Stimulated activated CD4-positive, alpha-beta T cell treated with anti-CD3 and anti-CD28 coated beads, Interleukin-1b, Interleukin-23, amount 100 ng/mL, for 1 hour (primary cell): Measurements from ENCODE around the gene PPM1J.

Experiments used
- DNase-seq, 2 donors: peaks; one replicate each; pipeline ENCODE4 v3.0.0-alpha.2; 2020; ENCODE audit warnings: low read depth in 2 of 2

Gene PPM1J

DNA sequence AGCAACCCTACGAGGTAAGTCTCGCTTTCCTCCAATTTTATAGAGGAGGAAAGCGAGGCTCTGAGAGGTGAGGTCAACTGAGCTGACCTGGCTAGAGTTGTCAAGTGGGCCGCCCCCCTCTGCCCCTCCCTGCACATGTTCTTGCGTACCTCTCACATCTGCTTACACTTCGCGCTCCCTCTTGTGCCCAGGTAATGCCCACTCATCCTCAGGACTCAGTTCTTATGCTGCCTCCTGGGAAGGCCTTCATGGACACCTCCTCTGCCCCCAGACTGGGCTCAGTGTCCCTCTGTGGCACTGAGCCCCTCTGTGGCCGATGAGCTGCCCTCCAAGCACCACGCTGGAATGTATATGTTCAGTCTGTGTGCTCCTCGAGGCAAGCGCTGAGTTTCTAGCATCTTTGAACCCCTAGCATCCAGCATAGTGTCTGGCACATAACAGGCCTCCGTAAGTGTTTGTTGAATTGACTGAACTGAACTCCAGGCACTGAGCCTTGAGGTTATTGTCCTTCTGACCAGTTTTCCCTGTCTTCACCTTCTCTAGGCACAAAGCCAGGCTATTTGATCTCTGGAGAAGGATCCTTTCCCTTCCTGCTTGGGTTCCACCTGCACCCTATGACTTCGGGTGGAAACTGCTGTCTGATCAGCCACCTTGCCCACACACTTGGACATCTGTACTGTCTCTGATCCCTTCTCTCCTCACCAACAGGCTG, 27.2 kb downstream of the PPM1J start:
- no peak for DNase-seq

DNA sequence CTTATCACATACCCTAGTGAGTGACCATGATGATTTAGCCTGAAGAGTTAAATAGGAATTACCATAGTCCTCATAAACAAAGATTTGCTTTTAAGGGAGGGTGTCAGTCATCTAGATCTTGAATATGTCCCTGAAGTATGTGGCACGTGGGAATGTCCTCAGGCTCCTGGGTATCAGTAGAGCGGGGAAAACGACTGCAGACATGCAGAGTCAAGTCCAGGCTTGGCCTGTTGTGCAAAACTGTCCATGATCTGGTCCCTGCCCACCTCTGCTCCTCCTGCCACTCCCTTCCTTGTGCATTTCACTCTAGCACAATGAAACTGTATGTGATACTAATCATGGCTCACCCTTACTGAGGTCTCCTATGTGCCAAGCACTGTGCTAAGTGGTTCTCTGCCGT, 27.8 kb downstream of the PPM1J start:
- DNase-seq: no peak

DNA sequence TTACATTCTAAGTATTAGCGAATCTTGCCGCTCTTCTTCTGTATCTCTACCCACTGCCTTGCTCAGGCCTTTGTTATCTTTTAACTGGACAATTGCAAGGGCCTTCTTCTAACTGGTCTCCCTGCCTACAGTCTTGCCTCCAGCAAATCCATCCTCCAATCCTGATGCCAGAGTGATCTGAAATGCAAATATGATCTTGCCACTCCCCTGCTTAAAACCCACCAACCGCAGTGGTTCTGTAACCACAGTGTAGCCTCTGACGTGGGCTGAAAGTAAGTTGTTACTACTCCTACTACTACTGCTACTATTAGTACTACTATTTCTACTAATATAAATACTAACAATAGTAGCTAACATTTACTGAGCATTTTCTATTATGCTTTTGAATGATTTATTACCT, 28.3 kb downstream of the PPM1J start:
- DNase-seq: no peak

DNA sequence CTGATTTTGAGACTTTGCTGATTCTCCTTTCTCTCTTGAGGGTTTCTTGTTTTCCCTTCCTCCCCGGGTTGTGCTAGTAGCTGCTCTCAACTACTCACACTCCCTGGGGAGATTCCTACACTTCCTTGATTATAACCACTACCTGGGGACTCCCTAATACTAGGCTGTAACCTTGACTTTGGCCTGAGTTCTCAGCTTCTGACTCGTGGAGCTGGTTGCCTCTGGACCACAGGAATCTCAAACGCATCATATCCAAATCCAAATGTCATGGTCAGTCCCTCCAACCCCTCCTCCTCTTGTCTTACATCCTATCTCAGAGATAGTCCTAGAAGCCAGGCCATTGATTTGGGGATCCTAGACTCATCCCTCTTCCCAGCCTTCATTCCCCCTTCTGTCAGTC, 28.7 kb downstream of the PPM1J start:
- DNase-seq: no peak

DNA sequence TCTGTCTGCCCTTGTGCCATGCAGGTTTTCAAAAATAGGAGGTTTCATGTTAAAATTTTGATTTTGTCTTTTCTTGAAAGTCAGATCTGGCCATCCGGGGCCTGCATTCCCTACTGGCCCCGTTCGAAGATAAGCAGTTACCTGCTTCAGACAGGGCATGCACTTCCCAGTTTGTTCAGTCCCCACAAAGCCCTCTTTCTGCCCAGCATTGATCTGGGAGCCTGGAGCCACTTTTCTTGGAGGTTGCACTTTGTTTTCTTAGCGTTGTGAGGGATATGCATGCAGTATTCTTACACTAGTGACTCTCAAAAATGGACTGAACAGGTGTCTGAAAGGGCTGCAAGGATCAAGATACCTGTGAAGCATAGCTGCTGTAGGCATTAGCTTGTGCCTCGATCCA, 29.2 kb downstream of the PPM1J start:
- DNase-seq: no peak

DNA sequence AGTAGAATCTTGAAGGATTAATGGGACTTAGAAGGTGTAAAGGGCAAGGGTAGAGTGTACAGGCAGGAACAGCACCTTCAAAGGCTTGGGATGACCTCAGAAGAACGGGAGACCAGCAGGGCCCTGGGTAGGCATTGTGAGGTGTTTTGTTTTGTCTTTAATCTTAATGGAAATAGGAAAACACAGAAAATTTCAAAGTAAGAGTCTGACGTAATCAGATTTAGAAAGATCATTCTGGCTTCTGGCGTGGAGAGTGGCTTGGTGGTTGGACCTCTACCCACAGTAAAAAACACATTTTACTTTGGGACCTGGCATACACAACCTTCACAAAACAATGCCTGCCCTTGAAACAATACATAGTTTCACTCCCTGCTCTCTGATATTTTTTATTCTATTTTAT, 36.5 kb downstream of the PPM1J start:
- no peak for DNase-seq

DNA sequence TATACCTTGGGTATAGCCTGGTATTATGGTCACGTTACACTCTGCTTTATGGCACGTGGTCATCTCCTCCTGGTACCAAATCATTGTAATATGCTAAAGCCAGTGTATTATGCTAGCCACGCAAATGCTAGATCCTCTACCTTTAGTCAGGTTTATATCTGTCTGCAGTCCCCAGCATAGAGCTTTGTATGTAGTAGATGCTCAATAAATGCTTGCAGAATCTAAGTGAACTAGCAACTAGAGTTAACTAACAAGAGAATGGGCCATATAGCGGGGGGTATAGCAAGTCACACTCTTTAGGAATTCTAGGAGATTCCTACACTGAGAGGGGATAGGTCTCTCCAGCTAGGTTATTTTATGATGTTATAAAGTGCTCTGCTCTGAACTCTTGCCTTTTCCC, 37.6 kb downstream of the PPM1J start:
- DNase-seq: no peak

DNA sequence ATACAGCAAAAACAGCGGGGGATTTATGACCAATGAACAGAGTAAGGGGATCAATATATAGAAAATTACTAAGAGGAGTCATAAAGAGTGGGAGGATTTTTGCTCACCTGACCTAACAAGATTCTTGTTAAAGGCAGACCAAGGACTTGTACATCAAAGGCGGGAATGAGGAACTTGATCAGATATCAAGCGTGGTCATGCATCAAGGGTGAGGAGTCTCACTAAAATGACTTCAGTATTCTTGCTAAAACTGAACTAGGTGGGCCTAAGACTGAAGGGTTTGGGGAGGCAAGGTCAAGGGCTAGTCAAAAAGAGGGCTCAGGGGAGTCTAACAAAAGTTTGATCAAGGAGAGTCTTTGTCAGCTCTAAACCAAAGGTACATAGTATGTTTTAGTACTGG, 38.6 kb downstream of the PPM1J start:
- no peak for DNase-seq

DNA sequence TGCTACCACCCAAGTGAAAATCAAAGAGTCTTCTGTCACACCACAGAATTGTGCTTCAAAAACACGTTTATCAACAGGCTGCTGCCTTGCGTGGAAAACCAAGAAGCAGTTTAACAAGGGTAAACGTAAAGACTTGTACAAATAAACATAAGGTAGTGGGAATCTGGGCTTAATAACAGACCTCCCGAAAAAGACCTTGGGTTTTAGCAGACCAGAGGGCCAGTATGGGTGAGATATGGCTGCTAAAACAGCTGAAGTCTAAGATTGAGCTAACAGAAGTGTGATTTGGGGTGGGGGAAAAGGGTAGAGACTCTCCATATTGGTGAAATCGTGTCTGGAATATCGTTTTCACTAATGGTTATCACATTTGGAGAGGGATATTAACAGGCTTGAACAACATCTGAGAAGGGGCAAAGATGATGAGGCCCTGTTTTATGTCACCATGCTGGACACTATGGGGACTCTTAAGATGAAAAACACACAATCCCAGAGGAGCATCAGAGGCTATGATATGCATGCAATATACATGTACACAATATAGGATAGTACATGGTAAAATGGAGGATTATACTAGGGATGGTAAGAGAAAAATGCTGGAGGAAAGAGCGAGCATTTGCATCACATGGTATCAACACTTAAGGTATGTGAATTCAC, 39.3 kb downstream of the PPM1J start:
- DNase-seq: no peak

DNA sequence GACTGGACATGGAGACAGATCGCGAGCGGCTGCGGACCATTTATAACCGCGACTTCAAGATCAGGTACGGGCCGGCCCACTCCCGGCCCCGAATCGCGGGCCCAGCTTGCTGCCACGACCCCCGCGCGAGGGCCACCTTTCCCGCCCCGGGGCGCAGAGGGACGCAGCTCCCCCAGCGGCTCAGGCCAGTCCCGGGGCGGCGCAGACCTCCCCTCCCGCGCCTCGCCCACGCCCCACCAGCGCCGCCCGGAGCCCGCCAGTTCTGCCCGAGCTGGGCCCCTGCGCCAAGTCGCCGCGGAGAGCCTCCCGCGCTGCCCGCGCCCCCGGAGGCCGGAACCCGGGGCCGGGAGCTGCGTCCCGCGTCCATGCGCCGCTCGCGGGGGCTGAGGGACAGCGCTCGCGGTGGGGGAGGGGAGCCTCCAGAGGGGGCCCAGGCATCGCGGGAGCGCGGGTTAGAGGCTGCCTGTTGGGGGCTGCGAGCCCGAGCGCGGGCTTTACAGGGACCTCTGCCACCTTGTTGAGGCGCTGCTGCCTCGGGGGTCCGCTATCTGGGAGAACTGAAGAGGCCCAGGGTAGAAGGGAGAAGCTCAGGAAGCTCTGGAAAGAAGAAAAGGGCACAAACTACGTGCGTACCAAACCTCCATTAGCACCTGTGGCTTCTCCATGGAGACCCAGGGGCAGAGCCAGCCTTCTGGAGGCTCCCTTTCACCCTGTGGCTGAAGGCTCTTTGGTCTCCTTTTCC, 40.0 kb downstream of the PPM1J start:
- no peak for DNase-seq

DNA sequence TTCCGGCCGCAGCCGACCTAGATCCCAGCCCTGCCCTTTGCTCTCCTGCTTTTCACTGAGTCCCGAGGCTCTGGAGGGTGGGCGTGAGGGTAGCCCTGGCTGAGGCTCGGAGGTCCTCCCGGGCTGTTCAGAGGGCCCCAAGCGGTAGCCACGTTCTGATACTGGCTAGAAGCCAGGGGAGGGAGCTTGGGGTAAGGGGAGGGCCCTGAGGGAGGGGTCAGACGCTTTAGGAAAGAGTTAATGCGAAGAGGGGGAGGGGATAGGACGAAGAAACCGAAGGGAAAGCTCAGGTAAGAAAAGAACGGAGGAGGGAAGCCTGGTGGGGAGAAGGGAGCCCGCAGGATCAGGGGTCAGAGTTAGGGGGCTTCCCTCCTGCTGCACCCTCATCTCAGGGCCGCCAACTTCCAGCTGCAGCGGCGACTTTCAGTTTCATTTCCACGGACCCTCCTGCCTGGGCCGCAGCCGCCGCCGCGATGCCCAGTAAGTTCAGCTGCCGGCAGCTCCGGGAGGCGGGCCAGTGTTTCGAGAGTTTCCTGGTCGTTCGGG, 40.6 kb downstream of the PPM1J start, which contains the start of gene MOV10:
Gene MOV10, plus strand, starts transcription at position 220 of the 546 bp plus-strand sequence. Its CDS starts 254 bp downstream, at position 474.
- no peak for DNase-seq

DNA sequence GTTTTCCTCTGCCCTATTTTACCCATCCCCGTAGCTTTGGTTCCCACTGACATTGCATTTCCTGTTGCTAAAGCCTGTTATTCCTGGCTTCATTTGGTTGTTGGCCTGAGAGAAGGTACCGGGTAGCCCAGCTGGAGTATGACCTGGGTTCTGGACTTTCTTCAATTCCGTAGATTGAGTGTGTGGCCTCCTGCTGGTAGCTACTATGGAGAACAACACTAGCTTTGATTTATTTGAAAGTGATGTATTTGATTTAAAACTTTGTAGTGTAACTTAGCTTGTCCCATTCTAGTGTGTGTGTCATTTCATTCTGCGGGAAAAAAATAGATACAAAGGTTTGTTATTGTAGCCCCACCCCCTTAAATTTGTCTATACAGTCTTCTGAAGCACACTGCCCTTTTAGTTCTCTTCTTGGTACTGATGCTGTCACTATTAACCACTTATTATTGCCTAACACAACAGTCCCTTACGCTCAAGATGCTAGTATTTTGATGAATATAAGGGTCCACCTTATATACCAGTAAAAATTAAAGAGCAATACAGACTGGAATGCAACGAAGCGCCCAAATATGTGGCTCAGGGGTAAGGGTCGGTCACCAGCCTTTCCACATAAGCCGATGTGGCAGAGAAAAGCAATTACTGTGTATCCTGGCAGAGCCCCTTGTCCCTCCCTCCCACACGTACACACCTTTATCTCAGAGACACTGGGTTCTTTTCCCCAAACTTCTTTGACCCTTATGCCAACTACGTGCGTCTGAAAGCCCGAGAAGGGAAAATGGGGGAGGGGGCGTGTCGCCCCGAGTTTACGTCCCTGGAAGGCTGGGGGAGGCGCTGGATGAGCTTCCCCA, 41.3 kb downstream of the PPM1J start:
- no peak for DNase-seq

DNA sequence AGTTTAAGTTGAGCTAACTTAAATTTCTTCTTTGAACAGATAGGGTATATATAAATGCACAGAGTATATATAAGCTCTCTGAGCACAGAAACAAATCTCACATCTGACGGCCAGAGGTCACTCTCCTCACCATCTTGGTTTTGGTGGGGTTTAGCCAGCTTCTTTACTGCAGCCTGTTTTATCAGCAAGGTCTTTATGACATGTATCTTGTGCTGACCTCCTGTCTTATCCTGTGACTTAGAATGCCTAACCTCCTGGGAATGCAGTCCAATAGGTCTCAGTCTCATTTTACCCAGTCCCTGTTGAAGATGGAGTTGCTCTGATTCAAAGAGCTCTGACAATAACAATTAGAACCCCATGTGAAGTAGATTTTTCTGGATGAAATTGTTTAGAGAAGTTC, 42.3 kb downstream of the PPM1J start:
- no peak for DNase-seq

DNA sequence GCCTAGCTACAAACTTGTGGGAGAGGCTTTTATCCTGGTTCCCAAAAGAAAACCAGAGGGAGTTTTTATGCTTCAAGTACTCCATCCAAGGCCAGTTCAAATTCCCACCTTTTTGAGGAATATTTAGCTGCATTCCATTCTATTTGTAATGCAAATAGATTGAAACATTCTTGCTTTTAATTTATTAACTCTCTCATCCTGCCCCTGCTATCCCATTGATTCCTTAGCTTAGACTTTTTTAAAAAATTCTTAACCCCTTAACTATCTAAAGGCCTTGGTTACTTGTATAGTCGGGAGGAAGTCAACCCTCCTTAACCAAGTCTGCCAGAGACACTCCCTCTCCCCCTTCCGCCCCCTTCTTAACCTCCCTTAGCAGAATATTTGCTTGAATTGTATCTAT, 43.1 kb downstream of the PPM1J start:
- DNase-seq: no peak

DNA sequence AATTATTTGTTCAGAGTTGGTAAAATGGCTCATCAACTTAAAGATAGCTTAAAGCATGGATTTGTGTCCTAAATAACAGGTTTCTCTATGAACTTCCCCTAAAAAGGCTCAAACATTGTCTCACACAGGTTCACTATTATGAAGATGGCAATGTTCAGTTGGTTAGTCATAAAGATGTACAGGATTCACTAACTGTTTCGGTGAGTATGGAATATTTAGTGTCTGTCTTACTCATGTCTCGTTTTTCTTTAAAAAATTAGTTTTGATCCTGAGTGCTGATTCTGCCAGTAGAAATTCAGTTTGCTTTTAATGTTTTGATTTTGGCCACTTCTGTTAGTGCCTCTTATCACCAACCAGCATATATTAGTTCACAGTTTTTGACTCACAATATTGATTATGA, 48.2 kb downstream of the PPM1J start:
- no peak for DNase-seq

DNA sequence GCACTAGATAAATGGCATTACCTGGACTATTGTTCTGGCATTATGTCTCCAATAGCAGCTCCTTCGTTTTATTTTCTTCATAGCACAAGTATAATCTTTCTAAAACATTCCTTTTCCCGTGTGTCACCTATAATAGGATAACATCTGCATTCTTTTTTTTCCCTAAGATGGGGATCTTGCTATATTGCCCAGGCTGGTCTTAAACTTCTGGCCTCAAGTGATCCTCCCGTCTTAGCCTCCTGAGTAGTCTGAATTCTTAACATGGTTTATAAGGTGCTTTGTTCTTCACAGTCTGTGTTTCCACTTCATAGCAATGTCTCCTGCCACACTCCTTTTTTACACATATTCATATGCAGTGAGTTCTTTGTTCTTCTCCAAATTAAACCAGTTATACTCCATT, 49.3 kb downstream of the PPM1J start:
- DNase-seq: no peak
